Measurements from ENCODE around the gene FRS2.

DNA sequence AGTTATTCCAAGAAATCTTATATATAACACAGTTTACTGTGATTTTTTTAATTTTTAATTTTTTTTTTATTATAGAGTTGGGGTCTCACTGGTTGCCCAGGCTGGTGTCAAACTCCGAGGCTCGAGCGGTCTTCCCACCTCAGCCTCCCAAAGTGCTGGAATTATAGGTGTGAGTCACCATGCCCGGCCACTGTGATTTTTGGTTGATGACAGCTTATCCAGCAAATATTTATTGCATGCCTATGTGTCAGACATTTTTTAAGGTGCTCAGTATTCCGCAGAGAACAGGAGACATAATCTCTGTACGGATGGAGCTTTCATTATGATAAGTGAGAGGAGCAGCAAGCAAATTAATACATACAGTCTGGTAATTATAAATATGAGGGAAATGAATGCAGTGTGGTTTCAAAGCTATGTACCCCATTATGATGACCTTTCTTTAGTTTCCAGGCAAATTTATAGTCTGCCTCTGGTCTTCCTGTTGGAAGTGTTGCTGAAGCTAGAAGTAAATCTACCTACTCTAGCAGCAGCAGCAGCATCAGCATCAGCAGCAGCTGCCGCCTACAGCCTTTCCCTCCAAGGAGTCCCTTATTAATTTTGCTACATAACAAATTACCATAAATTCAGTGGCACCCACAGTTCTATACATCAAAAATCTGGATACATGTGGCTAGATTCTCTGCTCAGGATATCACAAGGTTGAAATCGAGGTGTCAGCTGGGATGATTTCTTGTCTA lies 32.3 kb downstream of the FRS2 start:
- TF ChIP-seq, protein P1, sequence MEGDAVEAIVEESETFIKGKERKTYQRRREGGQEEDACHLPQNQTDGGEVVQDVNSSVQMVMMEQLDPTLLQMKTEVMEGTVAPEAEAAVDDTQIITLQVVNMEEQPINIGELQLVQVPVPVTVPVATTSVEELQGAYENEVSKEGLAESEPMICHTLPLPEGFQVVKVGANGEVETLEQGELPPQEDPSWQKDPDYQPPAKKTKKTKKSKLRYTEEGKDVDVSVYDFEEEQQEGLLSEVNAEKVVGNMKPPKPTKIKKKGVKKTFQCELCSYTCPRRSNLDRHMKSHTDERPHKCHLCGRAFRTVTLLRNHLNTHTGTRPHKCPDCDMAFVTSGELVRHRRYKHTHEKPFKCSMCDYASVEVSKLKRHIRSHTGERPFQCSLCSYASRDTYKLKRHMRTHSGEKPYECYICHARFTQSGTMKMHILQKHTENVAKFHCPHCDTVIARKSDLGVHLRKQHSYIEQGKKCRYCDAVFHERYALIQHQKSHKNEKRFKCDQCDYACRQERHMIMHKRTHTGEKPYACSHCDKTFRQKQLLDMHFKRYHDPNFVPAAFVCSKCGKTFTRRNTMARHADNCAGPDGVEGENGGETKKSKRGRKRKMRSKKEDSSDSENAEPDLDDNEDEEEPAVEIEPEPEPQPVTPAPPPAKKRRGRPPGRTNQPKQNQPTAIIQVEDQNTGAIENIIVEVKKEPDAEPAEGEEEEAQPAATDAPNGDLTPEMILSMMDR (IDR thresholded peaks at IDR 0.05): no peak
- no peak for TF ChIP-seq POLR2AphosphoS5 (IDR thresholded peaks at IDR 0.05)
- no peak for TF ChIP-seq POLR2A (IDR thresholded peaks at IDR 0.05)
- no peak for TF ChIP-seq EP300 (IDR thresholded peaks at IDR 0.05)
